Neutrophil (primary cell): ENCODE data around the gene PIP5KL1.

ENCODE experiments used
- H3K27ac ChIP-seq: fragments of 200-600 bp; sonication (generic); 2 replicates; pipeline ENCODE4 v1.5.1; 2016; ENCODE audit warnings: mild to moderate bottlenecking, moderate library complexity
- H3K27me3 ChIP-seq: fragments of 200-600 bp; sonication (generic); 2 replicates; pipeline ENCODE4 v1.6.0; 2016; ENCODE audit warnings: mild to moderate bottlenecking
- H3K36me3 ChIP-seq: fragments of 200-600 bp; sonication (generic); 2 replicates; pipeline ENCODE4 v1.5.1; 2017
- H3K4me1 ChIP-seq, 2 experiments: fragments of 200-600 bp in 1 of 2; sonication (generic) in 1 of 2; 1 replicate in 1 of 2; 2 replicates in 1 of 2; pipeline versions ENCODE4 v1.5.1 to v1.6.1; 2013 to 2016; ENCODE audit warnings: low read depth in 1 of 2, low read length in 1 of 2, mild to moderate bottlenecking in 1 of 2, moderate library complexity in 1 of 2; ENCODE audit not compliant: control insufficient read depth in 1 of 2, insufficient read depth in 1 of 2
- H3K4me3 ChIP-seq, 2 experiments: fragments of 200-600 bp in 1 of 2; sonication (generic) in 1 of 2; 1 replicate in 1 of 2; 2 replicates in 1 of 2; pipeline ENCODE4 v1.5.1; 2013 to 2016; ENCODE audit warnings: low read depth in 1 of 2, low read length in 1 of 2, mild to moderate bottlenecking in 1 of 2, moderate library complexity in 1 of 2
- H3K9me3 ChIP-seq: fragments of 200-600 bp; sonication (generic); 2 replicates; pipeline ENCODE4 v1.5.1; 2016
- CTCF ChIP-seq: fragments of 200-600 bp; sonication (generic); IDR thresholded peaks from 2 replicates; pipeline ENCODE4 v1.5.1; 2016; ENCODE audit warnings: antibody characterized with exemption

PIP5KL1 gene

GRCh38 chr9:127892831-127893230 is 37.7 kb downstream of the PIP5KL1 start:
- Histone ChIP-seq H3K4me3 (no peak overlapping the region), H3K9me3 (no peaks in the 10 kb centered on the region), H3K27ac (no peak overlapping the region), H3K27me3 (peaks cover 2% of the 10 kb centered on the region), H3K36me3 (no peaks in the 10 kb centered on the region), H3K4me1 (peaks cover 3% of the 10 kb centered on the region in 2 experiments)
- TF ChIP-seq CTCF: no peak

DNA sequence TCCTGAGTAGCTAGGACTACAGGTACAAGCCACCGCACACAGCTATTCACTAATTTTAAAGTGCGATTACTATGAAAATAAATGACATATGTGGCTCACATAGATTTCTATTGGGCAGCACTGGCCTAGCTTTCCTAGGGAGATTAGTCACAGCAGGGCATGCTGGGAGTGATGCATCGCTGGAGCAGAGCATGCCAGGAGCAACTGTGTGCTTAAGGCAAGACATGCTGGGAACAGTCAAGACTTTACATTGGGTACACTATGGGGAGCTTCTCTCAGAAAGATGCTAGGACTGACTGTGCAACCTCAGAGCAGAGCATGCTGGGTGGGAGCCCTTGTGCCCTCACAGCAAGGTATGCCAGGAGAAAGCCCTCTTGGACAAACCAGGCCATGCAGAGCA is 40.5 kb downstream of the PIP5KL1 start:
- Histone ChIP-seq H3K36me3 (no peaks in the 10 kb centered on the region), H3K27ac (no peak overlapping the region), H3K9me3 (no peaks in the 10 kb centered on the region), H3K4me3 (no peak overlapping the region), H3K27me3 (no peaks in the 10 kb centered on the region), H3K4me1 (no peaks in the 10 kb centered on the region)
- TF ChIP-seq CTCF: no peak

DNA sequence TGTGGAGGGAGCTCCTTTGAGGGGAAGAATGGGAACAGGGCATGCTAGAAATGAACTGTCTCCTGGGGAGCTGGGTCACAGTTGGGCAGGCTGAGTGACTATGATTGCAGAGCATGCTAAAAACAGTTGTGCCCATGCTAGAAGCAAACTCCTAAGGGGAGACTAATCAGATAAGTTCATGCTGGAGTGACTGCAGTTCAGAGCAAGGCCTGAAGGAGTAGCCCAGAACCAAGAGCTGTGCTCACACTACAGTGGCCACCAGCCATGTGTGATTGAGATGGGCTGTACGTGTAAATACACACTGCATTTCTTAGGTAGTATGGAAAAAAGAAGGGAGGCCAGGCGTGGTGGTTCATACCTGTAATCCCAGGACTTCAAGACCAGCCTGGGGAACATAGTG is 42.8 kb downstream of the PIP5KL1 start:
- Histone ChIP-seq H3K9me3 (no peaks in the 10 kb centered on the region), H3K4me3 (no peak overlapping the region), H3K4me1 (no peaks in the 10 kb centered on the region), H3K36me3 (no peaks in the 10 kb centered on the region), H3K27ac (no peak overlapping the region), H3K27me3 (no peaks in the 10 kb centered on the region)
- no peak for TF ChIP-seq CTCF

GRCh38 chr9:127886401-127886972 is 44.1 kb downstream of the PIP5KL1 start:
- H3K36me3 ChIP-seq: no peaks in the 10 kb centered on the region

DNA sequence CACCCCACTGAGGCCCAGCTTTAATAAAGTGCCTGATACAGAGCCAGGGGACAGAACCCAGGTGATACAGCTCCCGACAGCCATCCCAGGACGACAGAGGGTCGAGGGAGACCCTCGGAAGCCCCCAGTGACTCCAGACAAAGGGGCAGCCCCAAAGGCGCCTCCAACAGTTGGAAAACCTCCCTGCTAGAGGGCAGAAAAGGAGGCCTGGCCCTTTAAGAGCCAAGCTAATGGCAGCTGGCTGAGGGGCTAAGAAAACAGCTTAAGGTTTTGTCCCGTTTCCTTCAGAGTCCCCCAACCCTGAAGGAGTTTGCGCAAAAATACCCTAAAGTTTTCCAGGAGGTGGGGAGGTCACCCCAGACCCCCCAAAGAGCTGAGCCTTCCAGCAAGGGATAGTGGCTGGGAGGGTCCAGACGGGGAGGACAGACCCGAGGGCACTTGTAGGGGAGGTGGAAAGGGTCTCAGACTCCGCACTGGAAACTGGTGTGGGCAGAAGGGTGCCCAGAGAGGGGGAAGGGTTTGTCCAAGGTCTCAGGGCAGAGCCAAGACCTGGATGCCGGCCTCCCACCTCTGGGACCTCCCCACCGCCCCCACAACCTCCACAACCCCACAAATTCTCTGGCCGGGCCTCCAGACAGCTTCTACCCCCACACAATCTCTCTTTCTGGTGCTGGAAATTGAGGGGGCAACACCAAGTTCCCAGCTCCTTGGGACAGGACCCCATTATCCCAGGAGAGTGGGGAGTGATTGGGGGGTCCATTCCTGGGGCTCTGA is 44.9 kb downstream of the PIP5KL1 start:
- no peaks in the 10 kb centered on the region for H3K9me3 ChIP-seq
- no peaks in the 10 kb centered on the region for H3K27me3 ChIP-seq
- TF ChIP-seq CTCF: no peak
- H3K27ac ChIP-seq: no peak overlapping the region
- H3K4me3 ChIP-seq: no peak overlapping the region
- H3K4me1 ChIP-seq: no peaks in the 10 kb centered on the region
- H3K36me3 ChIP-seq: no peaks in the 10 kb centered on the region

More at GRCh38 chr9:127886401-127886972, 44.1 kb downstream of the PIP5KL1 start:
- H3K4me3 ChIP-seq: no peak overlapping the region
- no peaks in the 10 kb centered on the region for H3K27me3 ChIP-seq
- no peak overlapping the region for H3K27ac ChIP-seq
- H3K4me1 ChIP-seq: no peaks in the 10 kb centered on the region
- no peaks in the 10 kb centered on the region for H3K9me3 ChIP-seq
- no peak for TF ChIP-seq CTCF
